Renal cortex interstitium (tissue), 11 donors: ENCODE results near the gene CCDC137. TPM values are rescaled to one million over a fixed set of nuclear protein-coding genes. Genes with fewer than 3 reads are reported as not detected.

Experiments
- DNase-seq, 11 donors: peaks; one replicate each; pipeline ENCODE4 v3.0.0-alpha.2; 2013; ENCODE audit warnings: low read depth in 9 of 11, low spot score in 4 of 11; ENCODE audit errors: extremely low read depth in 1 of 11
- polyA plus RNA-seq, 3 donors: library from polyadenylated mRNA; unstranded; fragments of 120-200 nt; gene quantifications; one replicate each; pipeline ENCODE4 v1.2.1, GENCODE V29; 2013; ENCODE audit not compliant: insufficient read length in 3 of 3

Gene CCDC137
- polyA plus RNA-seq, 3 donors = 10.8 to 17.7 (median 14.8) TPM

- DNase-seq = no peak
These were observed 27.1 kb downstream of the CCDC137 start for GRCh38 chr17:81693509-81694210.

DNA sequence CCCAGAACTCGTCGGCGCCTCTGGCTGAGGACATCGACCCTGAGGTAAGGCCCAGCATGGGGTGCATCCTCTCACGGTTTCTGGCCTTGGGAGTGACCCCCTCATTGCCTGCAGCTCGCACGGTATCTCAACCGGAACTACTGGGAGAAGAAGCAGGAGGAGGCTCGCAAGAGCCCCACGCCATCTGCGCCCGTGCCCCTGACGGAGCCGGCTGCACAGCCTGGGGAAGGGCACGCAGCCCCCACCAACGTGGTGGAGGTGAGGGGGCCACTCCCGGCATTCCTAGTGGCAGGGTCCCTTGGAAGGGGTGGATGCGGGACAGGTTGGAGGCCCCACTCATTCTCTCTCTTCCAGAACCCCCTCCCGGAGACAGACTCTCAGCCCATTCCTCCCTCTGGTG is 28.3 kb downstream of the CCDC137 start:
- DNase-seq = no peak

DNA sequence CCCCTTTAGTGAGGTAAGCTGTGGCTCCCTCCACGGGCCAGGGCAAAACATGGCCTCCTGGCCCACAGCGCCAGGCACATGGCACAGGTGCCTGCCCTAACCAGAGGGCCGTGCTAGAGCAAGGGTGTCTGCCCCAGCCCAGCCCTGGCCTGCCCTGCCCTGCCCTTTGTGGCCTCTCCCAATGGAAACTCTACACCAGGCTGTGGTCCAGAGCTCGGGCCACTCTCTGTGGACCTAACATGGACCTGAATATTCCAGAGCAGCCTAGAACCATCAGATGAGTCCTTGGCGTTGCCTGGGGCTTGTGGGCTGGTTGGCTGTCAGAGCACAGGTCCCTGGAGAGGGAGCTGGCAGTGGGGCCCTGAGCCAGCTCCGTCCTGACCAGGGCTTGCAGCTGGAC is 28.7 kb downstream of the CCDC137 start:
- no peak for DNase-seq

- DNase-seq = no peak
These were observed 29.3 kb downstream of the CCDC137 start for GRCh38 chr17:81695801-81696200.

GRCh38 chr17:81696218-81696941 is 29.8 kb downstream of the CCDC137 start:
- no peak for DNase-seq

- no peak for DNase-seq
These were observed 30.9 kb downstream of the CCDC137 start for GRCh38 chr17:81697261-81698044.

DNA sequence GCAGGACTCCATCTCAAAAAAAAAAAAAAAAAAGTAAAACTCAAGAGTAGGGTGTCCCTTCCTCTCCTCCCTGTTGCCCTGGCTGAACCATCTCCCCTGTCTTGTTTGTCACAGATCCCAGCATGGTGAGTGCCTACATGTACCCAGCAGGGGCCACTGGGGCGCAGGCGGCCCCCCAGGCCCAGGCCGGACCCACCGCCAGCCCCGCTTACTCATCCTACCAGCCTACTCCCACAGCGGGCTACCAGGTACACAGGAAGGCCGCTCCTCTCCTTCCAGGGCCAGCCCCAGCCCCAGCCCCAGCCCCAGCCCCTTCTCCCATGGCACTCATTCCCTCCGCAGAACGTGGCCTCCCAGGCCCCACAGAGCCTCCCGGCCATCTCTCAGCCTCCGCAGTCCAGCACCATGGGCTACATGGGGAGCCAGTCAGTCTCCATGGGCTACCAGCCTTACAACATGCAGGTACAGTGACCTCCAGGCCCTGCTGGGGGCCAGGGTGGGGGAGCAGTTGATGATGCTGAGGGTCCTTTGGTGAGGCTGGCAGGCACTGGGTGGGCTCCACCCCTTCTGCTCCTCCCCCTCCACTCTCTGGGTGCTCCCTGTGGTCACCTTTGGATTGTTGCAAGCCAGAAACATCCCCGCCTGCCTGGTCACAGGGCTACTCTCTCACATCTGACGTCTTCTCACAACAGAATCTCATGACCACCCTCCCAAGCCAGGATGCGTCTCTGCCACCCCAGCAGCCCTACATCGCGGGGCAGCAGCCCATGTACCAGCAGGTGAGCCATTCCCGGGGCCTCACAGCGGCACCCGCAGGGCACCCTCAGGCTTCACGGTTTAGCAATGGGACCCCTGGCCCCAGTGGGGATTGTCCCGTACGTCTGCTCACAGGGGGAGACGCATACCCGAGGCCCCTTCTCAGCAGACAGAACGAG is 34.1 kb downstream of the CCDC137 start:
- DNase-seq = no peak

GRCh38 chr17:81701288-81702071 is 34.9 kb downstream of the CCDC137 start:
- no peak for DNase-seq

DNA sequence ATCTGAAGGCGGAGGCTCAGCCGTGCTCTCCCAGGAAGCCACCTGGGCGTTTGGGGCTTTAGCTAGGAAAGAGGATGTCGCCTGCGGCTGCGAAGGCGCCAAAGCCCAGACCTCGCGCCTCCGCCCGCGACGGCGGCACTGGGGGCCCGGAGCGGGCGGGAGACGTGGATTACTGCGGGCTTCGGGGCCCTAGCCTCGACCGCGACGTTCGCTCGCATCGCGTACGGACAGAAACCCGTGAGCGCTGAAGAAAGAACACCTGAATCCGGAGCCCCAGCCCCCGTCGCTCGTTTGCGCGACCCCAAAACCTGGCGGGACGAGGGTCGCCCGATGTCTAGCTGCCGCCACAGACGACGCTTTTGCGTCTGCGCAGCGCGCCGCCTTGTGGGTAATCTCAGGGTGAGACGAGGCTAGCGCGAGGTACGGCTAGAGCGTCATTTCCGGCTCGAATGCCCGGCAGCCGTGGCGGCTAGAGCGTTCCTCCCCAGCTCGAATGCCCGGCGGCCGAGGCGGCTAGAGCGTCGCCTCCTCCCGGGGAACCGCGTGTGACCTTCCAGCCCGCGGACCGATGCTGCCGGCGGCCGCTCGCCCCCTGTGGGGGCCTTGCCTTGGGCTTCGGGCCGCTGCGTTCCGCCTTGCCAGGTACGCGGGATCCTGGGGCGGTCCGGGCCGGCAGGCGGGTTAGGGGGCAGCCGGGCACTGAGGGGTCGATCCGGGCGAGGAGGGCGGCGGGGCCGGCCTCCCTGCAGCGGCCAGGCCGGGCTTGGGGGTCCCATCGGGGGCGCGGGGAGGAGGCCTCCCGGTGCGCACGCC is 36.6 kb downstream of the CCDC137 start, which contains the start of gene MRPL12:
TSS of gene MRPL12 (plus strand) at position 434 of the 813 bp plus-strand sequence. CDS start at position 569, 135 bp downstream.
- peak; percentile 75 to 95 (median 91) for DNase-seq

GRCh38 chr17:81703747-81704654 is 37.5 kb downstream of the CCDC137 start:
- no peak for DNase-seq

DNA sequence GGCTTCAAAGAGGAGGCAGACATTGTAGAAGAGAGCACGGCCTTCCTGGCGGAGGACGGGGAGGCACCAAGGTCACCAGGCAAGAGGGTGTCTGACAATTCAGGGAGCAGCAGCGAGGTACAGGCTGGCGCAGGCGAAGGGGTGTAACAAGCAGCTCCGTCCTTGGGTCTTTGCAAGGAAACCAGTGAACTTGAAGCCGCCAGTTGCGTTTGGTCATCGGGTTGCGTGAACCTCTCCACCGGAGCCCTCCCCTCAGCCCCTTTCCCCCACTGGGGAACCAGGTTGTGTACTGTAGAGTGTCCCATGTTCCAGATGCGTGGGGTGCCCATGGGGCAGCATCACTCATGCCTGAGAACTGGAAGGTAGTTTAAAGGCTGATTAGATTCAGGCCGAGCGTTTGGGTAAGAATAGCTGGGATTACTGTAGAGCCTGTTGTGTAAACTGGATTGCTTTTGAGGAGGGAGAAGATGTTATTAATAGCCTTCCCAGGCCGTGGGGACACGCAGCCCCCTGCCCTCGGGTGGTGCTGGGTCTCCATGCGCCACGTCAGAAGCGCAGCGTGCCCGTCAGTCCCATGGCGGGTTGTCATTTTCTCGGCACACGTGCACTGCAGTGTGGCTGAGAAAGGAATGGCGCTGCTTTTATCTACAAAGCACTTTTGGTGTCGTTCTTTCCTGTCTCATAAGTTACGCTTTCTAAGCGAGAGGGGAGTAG is 39.1 kb downstream of the CCDC137 start:
- no peak for DNase-seq

GRCh38 chr17:81706232-81706611 is 39.7 kb downstream of the CCDC137 start:
- DNase-seq = no peak

GRCh38 chr17:81706757-81707624 is 40.5 kb downstream of the CCDC137 start:
- no peak for DNase-seq

- DNase-seq = no peak
These were observed 41.4 kb downstream of the CCDC137 start for GRCh38 chr17:81707725-81708646.
